ENCODE measurements around the gene STAP1.

DNA sequence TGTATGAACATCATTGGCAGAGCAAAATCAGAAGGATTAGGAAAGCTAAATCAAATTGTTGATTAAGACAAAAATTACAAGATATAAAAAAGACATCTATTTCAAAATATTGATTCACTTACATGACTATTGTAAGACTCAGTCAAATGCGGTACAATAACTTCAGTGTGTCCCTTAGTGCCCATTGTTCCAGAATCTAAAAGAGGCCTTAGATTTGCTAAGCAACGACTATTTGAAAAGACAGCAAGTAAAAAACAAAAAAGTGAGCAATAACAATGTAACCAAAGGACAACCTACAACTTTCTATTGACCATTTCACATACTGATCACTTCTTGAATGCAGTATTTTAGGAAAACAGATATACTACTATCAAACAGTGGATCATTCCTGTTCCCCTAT is 76.8 kb downstream of the STAP1 start:
- TF ChIP-seq, protein P1, sequence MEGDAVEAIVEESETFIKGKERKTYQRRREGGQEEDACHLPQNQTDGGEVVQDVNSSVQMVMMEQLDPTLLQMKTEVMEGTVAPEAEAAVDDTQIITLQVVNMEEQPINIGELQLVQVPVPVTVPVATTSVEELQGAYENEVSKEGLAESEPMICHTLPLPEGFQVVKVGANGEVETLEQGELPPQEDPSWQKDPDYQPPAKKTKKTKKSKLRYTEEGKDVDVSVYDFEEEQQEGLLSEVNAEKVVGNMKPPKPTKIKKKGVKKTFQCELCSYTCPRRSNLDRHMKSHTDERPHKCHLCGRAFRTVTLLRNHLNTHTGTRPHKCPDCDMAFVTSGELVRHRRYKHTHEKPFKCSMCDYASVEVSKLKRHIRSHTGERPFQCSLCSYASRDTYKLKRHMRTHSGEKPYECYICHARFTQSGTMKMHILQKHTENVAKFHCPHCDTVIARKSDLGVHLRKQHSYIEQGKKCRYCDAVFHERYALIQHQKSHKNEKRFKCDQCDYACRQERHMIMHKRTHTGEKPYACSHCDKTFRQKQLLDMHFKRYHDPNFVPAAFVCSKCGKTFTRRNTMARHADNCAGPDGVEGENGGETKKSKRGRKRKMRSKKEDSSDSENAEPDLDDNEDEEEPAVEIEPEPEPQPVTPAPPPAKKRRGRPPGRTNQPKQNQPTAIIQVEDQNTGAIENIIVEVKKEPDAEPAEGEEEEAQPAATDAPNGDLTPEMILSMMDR (IDR thresholded peaks at IDR 0.05) = no peak
- TF ChIP-seq POLR2A (IDR thresholded peaks at IDR 0.05) = no peak
